ENCODE data around the gene C1orf21.

DNA sequence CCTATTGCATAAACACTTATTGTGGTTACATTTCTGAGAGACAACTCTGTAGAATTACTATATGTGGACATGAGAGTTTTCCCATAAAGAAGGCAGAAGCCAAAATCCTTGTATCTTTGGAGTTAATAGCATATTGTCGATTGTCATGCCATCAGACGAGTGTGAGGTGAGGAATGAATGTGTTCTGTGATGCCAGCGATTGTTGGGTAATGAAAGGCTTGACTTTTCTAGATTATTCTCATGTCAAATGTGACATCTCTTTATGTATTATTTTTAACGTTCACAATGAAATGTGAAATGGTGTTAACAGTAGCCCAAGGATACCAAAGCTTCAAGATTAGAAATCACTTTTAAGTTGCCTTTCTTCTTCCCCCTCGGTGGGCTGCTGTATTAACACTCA, 84.9 kb downstream of the C1orf21 start:
- TF ChIP-seq POLR2A (IDR thresholded peaks at IDR 0.05; ENCODE audit: low read length) (no peak), GATA1 (IDR thresholded peaks at IDR 0.05; ENCODE audit: low read depth, low read length) (no peak)
